Measurements from ENCODE around the gene SFXN5. TPM values are rescaled to one million over a fixed set of nuclear protein-coding genes. Genes with fewer than 3 reads are reported as not detected.

Gene SFXN5
- total and polyA plus RNA-seq, 2 of the 8 experiments (the other 6 are each of a cell fraction or from before 2014, with no cell fraction given) = 29.3 to 33.1 TPM

DNA sequence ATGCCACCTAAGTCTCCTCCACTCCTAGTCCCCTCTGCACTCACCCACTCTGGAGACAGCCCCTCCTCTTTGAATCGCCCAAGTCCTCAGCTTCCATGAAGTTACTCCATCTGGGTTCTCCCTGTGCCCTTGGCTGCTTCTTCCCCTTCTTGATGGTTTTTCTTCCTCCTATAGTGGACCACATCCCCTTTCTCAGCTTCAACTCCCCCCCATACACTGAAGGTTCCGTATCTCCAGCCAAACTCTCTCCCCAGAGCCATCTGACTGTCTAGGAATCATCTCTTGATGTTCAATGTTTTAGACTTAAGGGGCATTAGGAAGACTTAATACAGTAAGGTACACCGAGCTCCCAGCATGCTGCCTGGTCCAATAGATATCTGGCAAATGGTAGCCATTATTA, 114.6 kb downstream of the SFXN5 start (continued):
- no peak for TF ChIP-seq HDAC6 (IDR thresholded peaks at IDR 0.05; ENCODE audit: low read depth, low read length)
- no peak for TF ChIP-seq CEBPB (IDR thresholded peaks at IDR 0.05; ENCODE audit: low read depth, low read length)
- no peak for TF ChIP-seq SP4 (IDR thresholded peaks at IDR 0.05; ENCODE audit: low read length)
- TF ChIP-seq SP1 (IDR thresholded peaks at IDR 0.05; ENCODE audit: low read depth, low read length) = no peak
